Bronchial epithelial cell (primary cell): ENCODE measurements around the gene FANCC. TPM values are rescaled to one million over a fixed set of nuclear protein-coding genes. Genes with fewer than 3 reads are reported as not detected.

ENCODE experiments used
- DNase-seq: peaks from one replicate; pipeline ENCODE4 v3.0.0-alpha.2; 2010; ENCODE audit warnings: low read depth
- FAIRE-seq: peaks from 2 replicates; lab custom pipeline; 2011; peaks lifted over from hg19 to GRCh38; lab: Jason Lieb, UNC
- H3K27me3 ChIP-seq: 2 replicates; pipeline ENCODE4 v1.5.1; 2011; ENCODE audit warnings: low read length; ENCODE audit not compliant: control insufficient read depth, insufficient read depth
- H3K36me3 ChIP-seq: 2 replicates; pipeline ENCODE4 v1.5.1; 2011; ENCODE audit warnings: low read length; ENCODE audit not compliant: control insufficient read depth, insufficient read depth
- H3K4me3 ChIP-seq: 2 replicates; pipeline ENCODE4 v1.5.1; 2011; ENCODE audit warnings: mild to moderate bottlenecking, low read depth, low read length, control low read depth
- CTCF ChIP-seq: IDR thresholded peaks from 2 replicates; pipeline ENCODE4 v1.5.1; 2011; ENCODE audit warnings: mild to moderate bottlenecking, moderate library complexity, low read length, control low read depth, inconsistent platforms; ENCODE audit not compliant: insufficient read depth, severe bottlenecking
- total RNA-seq: library from RNA; depleted of rRNA; stranded (reverse); fragments of >200 nt; gene quantifications from 2 replicates; pipeline ENCODE4 v1.2.1, GENCODE V29; 2014

FANCC gene
- total RNA-seq, 1 donor from 2014 or later, result 3.4 TPM

GRCh38 chr9:95134457-95134881, 183.0 kb downstream of the FANCC start:
- no peak for FAIRE-seq
- no peak for TF ChIP-seq CTCF

GRCh38 chr9:95133325-95133705, 184.2 kb downstream of the FANCC start:
- no peak overlapping the region for H3K4me3 ChIP-seq
- FAIRE-seq (no peak), DNase-seq (no peak)
- no peak for TF ChIP-seq CTCF
- H3K36me3 ChIP-seq, result peaks cover 1% of the 10 kb centered on the region
- no peaks in the 10 kb centered on the region for H3K27me3 ChIP-seq

More at GRCh38 chr9:95134457-95134881, 183.0 kb downstream of the FANCC start:
- Histone ChIP-seq H3K36me3 (peaks cover 1% of the 10 kb centered on the region), H3K27me3 (no peaks in the 10 kb centered on the region), H3K4me3 (no peak overlapping the region)
- DNase-seq, result no peak

GRCh38 chr9:95132366-95133324, 184.9 kb downstream of the FANCC start:
- no peak for DNase-seq
- Histone ChIP-seq H3K36me3 (peaks cover 1% of the 10 kb centered on the region), H3K4me3 (no peak overlapping the region), H3K27me3 (no peaks in the 10 kb centered on the region)
- peak; percentile 47 for FAIRE-seq
- TF ChIP-seq CTCF, result no peak

DNA sequence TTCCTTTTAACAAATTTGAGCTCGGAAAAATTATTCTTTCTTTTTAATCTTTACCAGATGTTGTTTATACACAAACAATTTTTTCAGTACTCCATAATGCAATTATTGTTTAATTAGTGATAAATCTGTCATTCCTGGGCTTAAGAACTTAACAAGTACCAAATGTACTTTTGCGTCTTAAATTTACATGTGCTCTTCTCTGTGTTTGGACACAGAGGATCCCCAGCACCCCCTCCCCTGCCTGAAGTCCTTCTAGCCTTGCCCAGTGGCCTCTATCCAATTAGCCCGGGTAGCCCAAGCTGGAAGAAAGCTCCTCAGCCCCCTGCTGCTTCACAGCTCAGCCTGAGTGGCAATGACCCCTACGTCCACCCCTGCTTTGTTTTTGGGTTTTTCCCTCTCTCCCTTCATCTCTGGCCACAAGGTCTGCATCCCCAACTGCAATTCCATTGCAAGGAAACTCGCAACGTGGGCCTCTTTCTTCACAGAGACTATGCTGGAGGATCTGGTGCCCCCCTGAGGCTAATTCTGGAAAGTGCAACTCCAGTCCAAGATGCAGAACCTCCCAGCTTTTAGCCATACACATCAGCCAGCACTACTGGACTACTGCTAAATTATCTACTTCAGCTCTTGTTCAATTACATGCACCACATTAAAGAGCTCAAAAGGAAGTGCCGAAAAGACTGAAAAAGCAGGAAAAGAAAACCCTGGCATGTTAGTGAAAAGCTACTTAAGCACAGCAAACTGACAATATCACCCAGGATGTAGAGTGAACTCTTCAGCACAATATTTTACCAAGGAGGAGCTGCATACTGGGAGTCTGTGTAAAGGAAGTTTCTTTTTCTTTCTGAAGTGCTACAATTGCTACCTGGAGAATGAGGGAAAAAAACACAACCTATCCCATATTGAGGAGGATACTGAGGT, 186.2 kb downstream of the FANCC start:
- H3K36me3 ChIP-seq, result peaks cover 1% of the 10 kb centered on the region
- peak; percentile 58 for FAIRE-seq
- H3K27me3 ChIP-seq, result no peaks in the 10 kb centered on the region
- no peak overlapping the region for H3K4me3 ChIP-seq
- peak; percentile 56 for DNase-seq
- TF ChIP-seq CTCF, result peak; percentile 91

DNA sequence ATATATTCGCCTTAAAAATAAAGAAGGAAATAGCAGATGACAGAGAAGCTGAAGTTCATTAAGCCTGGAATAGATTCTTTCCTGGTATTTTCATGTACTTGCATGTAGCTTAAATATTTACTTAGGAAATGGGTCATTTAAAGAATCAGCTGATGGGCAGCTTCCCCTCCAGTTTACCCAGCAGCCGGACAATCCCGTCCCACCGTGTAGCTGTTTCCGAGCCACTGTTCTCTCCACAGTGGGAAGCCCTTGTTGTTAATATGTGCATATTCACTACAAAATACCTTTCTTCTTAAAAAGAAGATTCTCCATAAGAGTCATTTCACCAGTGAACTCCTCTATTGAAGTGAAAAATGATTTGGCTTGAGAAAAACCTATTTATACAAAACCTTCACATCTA, 187.0 kb downstream of the FANCC start:
- DNase-seq, result peak; percentile 38
- TF ChIP-seq CTCF, result no peak
- no peak overlapping the region for H3K4me3 ChIP-seq
- no peak for FAIRE-seq
- H3K27me3 ChIP-seq, result no peaks in the 10 kb centered on the region
- peaks cover 1% of the 10 kb centered on the region for H3K36me3 ChIP-seq
